Ascending aorta (tissue), 2 donors: ENCODE measurements around the gene OR6C68. TPM values are rescaled to one million over a fixed set of nuclear protein-coding genes. Genes with fewer than 3 reads are reported as not detected.

Source experiments
- DNase-seq, 2 donors: peaks; one replicate each; pipeline ENCODE4 v3.0.0-alpha.2; 2019; ENCODE audit warnings: low spot score in 2 of 2
- H3K27ac ChIP-seq, 2 donors: fragments of 200-600 bp; sonication (generic); one replicate each; pipeline ENCODE4 v1.5.1; 2016 to 2017; ENCODE audit warnings: mild to moderate bottlenecking in 1 of 2
- H3K27me3 ChIP-seq: fragments of 200-600 bp; sonication (generic); one replicate; pipeline ENCODE4 v1.5.1; 2017
- H3K36me3 ChIP-seq, 2 donors: fragments of 200-600 bp; sonication (generic); one replicate each; pipeline ENCODE4 v1.5.1; 2016
- H3K4me1 ChIP-seq, 2 donors: fragments of 200-600 bp; sonication (generic); one replicate each; pipeline ENCODE4 v1.5.1; 2016 to 2017; ENCODE audit warnings: mild to moderate bottlenecking in 1 of 2
- H3K4me3 ChIP-seq, 2 donors: fragments of 200-600 bp; sonication (generic); one replicate each; pipeline ENCODE4 v1.5.1; 2016 to 2017; ENCODE audit warnings: mild to moderate bottlenecking in 1 of 2
- H3K9me3 ChIP-seq, 2 donors: fragments of 200-600 bp; sonication (generic); one replicate each; pipeline ENCODE4 v1.5.1; 2016
- CTCF ChIP-seq, 3 experiments: fragments of 200-600 bp in 2 of 3; fragments of 450-650 bp in 1 of 3; sonication (generic) in 2 of 3; IDR thresholded peaks; one replicate each; pipeline ENCODE4 v1.5.1; 2016 to 2019; ENCODE audit warnings: antibody characterized with exemption in 3 of 3, mild to moderate bottlenecking in 1 of 3, moderate library complexity in 1 of 3
- intact Hi-C: fragments of 100-400 bp; cut with DNase I; formaldehyde crosslinking; loops from one replicate; pipeline ENCODE4 v1.15.1; 2023
- total RNA-seq: library from RNA; depleted of rRNA; stranded (reverse); fragments of >200 nt; gene quantifications from one replicate; pipeline ENCODE4 v1.1.0, GENCODE V29; 2016

Gene OR6C68
- total RNA-seq, 1 donor from 2014 or later = not detected

- Histone ChIP-seq H3K4me1 (no peaks in the 10 kb centered on the region), H3K4me3 (no peak overlapping the region), H3K27me3 (no peaks in the 10 kb centered on the region), H3K9me3 (no peaks in the 10 kb centered on the region), H3K36me3 (no peaks in the 10 kb centered on the region), H3K27ac (no peak overlapping the region)
- intact Hi-C loops = no loop called here
- DNase-seq = no peak
- TF ChIP-seq CTCF (IDR thresholded peaks at IDR 0.05) = no peak
These were observed 7.1 kb downstream of the OR6C68 start for GRCh38 chr12:55499231-55499630.

GRCh38 chr12:55499810-55500252, 7.7 kb downstream of the OR6C68 start:
- no peak overlapping the region for H3K27ac ChIP-seq
- H3K9me3 ChIP-seq = no peaks in the 10 kb centered on the region
- H3K4me3 ChIP-seq = no peak overlapping the region
- TF ChIP-seq CTCF (IDR thresholded peaks at IDR 0.05) = no peak
- H3K4me1 ChIP-seq = no peaks in the 10 kb centered on the region
- DNase-seq = no peak
- H3K36me3 ChIP-seq = no peaks in the 10 kb centered on the region
- no peaks in the 10 kb centered on the region for H3K27me3 ChIP-seq
- intact Hi-C loops = no loop called here

- Histone ChIP-seq H3K27me3 (no peaks in the 10 kb centered on the region), H3K27ac (no peak overlapping the region), H3K9me3 (no peaks in the 10 kb centered on the region), H3K36me3 (no peaks in the 10 kb centered on the region), H3K4me1 (no peaks in the 10 kb centered on the region), H3K4me3 (no peak overlapping the region)
- no peak for DNase-seq
- intact Hi-C loops = no loop called here
- TF ChIP-seq CTCF (IDR thresholded peaks at IDR 0.05) = no peak
These were observed 9.4 kb downstream of the OR6C68 start for GRCh38 chr12:55501601-55502000.

- no peak for TF ChIP-seq CTCF (IDR thresholded peaks at IDR 0.05)
- H3K4me1 ChIP-seq = no peaks in the 10 kb centered on the region
- no peak overlapping the region for H3K27ac ChIP-seq
- H3K4me3 ChIP-seq = no peak overlapping the region
- DNase-seq = no peak
- H3K9me3 ChIP-seq = no peaks in the 10 kb centered on the region
- intact Hi-C loops = no loop called here
- H3K36me3 ChIP-seq = no peaks in the 10 kb centered on the region
- H3K27me3 ChIP-seq = no peaks in the 10 kb centered on the region
These were observed 23.5 kb downstream of the OR6C68 start for GRCh38 chr12:55515696-55516095.

- Histone ChIP-seq H3K27ac (no peak overlapping the region), H3K9me3 (no peaks in the 10 kb centered on the region), H3K4me1 (no peaks in the 10 kb centered on the region), H3K27me3 (no peaks in the 10 kb centered on the region), H3K36me3 (no peaks in the 10 kb centered on the region), H3K4me3 (no peak overlapping the region)
- no peak for TF ChIP-seq CTCF (IDR thresholded peaks at IDR 0.05)
- no peak for DNase-seq
- intact Hi-C loops = no loop called here
These were observed 24.2 kb downstream of the OR6C68 start for GRCh38 chr12:55516391-55516790.

Other genes with a start within 250 kb of the OR6C68 start
- gene OR6C74, start 247.8 kb upstream of the OR6C68 start, total RNA-seq = not detected
- gene OR6C6, start 195.8 kb upstream of the OR6C68 start, total RNA-seq = not detected
- gene OR6C1, start 178.0 kb upstream of the OR6C68 start, total RNA-seq = not detected
- not detected for gene OR6C3, start 161.6 kb upstream of the OR6C68 start, total RNA-seq
- not detected for gene OR6C75, start 129.4 kb upstream of the OR6C68 start, total RNA-seq
- not detected for gene OR6C65, start 91.8 kb upstream of the OR6C68 start, total RNA-seq
- not detected for gene OR6C76, start 66.1 kb upstream of the OR6C68 start, total RNA-seq
- gene OR6C2, start 48.3 kb upstream of the OR6C68 start, total RNA-seq = not detected
- not detected for gene OR6C70, start 22.2 kb upstream of the OR6C68 start, total RNA-seq
- not detected for gene OR6C4, start 57.2 kb downstream of the OR6C68 start, total RNA-seq
- not detected for gene OR2AP1, start 80.1 kb downstream of the OR6C68 start, total RNA-seq
- not detected for gene OR10P1, start 144.5 kb downstream of the OR6C68 start, total RNA-seq
- 246 TPM for gene ITGA7, start 215.5 kb downstream of the OR6C68 start, total RNA-seq
- 57.2 TPM for gene BLOC1S1, start 223.7 kb downstream of the OR6C68 start, total RNA-seq
- gene RDH5, start 228.0 kb downstream of the OR6C68 start, total RNA-seq = 3.6 TPM
- gene CD63, start 236.6 kb downstream of the OR6C68 start, total RNA-seq = 566 TPM